ENCODE measurements around the gene B3GNT7. TPM values are rescaled to one million over a fixed set of nuclear protein-coding genes. Genes with fewer than 3 reads are reported as not detected.
"Not testable (repeated sequence)": the region's sequence is repeated elsewhere in the genome, so short reads cannot be mapped to it uniquely, and the experiment has no call there.

Gene B3GNT7
- total RNA-seq, 1 donor from 2014 or later, result 12.1 TPM

DNA sequence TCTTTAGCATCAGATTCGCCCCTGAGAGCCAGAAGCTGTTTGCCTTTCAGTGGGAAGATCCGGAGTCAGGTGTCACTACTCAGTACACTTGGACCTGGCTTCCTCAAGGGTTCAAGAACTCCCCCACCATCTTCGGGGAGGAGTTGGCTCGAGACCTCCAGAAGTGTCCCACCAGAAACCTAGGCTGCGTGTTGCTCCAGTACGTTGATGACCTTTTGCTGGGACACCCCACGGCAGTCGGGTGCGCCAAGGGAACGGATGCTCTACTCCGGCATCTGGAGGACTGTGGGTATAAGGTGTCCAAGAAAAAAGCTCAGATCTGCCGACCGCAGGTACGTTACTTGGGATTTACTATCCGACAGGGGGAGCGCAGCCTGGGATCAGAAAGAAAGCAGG, 8.7 kb downstream of the B3GNT7 start:
- not testable (repeated sequence) for DNase-seq

DNA sequence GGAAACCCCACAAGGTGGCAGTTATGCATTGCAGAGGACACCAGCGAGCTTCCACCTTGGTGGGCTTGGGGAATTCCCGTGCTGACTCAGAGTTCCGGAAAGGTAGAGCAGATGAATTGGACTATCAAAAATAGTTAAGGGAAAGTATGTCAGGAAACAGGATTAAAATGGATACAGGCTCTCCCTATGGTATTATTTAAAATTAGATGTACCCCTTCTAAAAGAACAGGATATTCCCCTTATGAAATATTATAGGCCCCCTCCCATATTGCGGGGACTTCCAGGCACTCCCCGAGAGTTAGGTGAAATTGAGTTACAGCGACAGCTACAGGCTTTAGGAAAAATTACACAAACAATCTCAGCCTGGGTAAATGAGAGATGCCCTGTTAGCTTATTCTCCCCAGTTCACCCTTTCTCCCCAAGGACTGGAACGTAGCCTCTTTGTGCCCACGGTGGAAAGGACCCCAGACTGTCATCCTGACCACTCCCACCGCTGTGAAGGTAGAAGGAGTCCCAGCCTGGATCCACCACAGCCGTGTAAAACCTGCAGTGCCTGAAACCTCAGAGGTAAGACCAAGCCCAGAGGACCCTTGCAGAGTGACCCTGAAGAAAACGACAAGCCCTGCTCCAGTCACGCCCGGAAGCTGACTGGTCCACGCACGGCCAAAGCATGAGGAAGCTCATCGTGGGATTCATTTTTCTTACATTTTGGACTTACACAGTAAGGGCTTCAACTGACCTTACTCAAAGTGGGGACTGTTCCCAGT, 10.3 kb downstream of the B3GNT7 start:
- peak; percentile 51 for DNase-seq

DNA sequence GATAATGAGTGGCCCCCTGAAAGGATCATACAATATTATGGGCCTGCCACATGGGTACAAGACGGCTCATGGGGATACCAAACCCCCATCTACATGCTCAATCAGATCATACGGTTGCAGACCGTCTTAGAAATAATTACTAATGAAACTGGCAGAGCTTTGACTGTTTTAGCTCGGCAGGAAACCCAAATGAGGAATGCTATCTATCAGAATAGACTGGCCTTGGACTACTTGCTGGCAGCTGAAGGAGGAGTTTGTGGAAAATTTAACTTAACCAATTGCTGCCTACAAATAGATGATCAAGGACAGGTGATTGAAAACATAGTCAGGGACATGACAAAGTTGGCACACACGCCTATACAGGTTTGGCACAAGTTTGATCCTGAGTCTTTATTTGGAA, 12.2 kb downstream of the B3GNT7 start:
- not testable (repeated sequence) for DNase-seq

DNA sequence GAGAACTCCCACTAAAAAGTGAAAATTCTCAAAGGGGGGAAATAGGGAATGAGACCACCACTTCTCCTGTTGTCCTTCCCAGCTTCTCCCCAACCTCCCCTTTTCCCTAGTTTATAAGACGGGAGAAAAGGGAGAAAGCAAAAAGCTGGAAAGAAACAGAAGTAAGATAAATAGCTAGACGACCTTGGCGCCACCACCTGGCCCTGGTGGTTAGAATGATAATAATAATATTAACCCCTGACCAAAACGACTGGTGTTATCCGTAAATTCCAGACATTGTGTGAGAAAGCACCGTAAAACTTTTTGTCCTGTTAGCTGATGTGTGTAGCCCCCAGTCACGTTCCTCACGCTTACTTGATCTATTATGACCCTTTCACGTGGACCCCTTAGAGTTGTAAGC, 12.8 kb downstream of the B3GNT7 start:
- not testable (repeated sequence) for DNase-seq

DNA sequence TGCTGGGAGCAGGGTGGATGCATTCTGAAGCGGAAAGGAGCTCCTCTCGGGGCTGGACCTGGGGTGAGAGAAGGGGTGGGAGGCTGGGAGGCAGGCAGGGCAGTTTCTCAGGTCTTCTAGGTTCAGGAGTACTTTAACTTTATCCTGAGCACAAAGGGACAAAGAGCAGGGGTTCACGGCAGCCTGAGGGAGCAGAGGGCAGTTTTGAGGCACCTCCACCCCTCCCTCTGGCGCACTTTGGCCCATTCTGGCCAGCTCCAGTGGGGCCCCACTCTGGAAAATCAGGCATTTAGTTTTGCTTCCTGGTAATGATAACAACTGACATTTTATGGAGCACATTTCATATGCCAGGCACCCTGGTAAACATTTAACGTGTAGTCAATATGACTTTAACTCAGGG, 14.3 kb downstream of the B3GNT7 start:
- no peak for DNase-seq

DNA sequence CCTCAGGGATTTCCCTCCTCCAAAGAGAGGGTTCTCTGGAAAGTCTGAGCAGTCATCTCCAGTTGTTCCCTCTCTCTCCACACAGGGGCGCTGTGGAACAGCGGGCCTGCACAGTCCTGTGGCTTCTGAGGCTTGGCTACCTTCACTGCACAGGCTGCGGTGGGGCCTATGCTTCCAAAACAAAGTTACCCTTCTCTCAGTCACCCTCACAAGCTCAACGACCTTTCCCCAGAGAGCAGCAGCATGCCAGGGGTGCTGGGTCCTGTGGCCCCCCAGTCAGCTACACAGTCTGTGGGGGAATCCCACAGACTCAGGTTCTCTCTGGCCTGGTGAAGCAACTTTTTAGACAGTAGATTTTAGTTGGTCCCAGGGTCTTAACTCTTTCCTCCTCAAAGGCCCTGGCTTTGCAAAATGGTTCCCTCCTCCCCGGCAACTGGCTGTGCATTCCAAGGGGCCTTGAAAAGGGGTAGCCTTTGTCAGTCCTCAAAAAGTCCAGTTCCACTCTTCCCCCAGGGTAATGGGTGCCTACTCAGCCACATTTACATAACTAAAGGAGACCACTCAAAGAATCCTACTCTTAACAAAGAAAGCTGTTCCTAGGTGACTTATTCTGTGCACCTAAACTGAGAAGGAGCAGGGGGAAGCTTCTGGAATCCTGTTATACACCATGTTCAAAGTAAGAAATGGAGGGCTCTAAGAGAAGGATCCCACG, 14.9 kb downstream of the B3GNT7 start:
- no peak for DNase-seq

DNA sequence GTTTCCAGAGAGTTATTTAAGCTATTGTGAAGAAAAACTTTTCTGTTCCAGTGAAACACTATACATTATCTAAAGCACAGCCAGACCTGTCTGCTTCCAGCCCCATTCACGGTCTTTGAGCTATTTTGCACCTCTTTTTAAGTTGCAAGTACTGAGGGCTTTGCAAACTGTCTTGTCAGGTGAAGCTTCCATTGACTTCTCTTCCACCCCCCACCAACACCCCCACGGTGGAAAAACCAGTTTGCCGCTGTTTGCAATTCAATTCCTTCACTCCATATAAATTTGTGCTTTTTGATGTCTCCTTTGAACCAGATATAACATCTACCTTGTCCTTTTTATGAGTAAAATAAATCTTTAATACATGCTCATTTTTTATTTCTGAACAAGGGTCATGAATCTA, 15.7 kb downstream of the B3GNT7 start:
- DNase-seq, result no peak

DNA sequence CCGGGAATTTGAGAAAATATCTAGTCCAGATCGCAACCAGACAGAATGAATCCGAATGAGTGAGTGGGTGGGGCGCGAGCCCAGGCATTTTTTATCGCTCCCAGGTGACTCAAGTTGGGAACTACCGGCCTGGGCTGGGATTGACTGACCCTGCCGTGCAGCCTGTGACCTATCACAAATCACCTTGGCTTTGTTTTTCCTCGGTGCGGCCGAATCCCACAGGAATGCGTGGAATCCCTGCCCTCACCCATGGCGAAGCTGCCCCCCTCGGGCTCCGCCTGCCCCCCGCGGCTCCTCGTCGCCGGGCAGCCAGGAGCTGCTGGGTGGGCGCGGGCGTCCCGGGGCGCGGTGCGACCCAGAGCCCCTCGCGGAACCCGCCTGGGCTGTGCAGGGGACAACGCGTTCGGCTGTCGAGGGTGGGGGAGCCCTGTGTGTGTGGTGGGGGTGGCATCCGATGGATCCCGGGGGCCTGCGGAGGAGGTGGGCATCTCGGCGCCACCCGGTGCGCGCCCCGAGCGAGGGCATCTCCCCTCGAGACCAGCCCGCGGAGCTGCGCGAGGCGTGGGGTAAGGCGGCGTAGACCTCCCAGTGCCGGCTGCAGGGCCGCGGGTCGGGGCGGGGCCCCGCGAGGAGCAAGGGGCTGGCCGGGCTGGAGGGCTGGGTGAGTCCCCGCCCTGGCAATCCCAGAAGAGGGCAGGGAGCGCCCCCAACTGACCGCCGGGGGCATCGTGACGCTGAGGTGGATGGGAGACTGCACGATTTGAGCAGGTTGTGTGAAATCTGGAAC, 16.5 kb downstream of the B3GNT7 start:
- peak; percentile 87 for DNase-seq

DNA sequence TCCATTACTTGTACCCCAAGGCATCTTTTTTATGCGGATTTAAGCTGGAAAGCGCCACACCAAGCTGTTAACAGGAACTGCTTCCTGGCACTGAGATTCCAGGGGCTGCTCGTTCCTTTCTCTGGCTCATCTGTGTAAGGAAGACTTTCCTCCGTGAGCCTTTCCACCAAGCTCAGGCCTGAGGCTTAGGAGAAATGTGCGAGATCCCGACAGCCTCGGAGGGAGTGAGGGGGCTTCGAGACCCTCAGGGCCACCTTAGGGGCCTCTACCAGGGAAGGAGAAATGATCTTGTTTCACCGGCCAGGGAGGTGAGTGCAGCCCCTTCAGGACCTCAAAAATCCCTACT, 17.1 kb downstream of the B3GNT7 start:
- no peak for DNase-seq

DNA sequence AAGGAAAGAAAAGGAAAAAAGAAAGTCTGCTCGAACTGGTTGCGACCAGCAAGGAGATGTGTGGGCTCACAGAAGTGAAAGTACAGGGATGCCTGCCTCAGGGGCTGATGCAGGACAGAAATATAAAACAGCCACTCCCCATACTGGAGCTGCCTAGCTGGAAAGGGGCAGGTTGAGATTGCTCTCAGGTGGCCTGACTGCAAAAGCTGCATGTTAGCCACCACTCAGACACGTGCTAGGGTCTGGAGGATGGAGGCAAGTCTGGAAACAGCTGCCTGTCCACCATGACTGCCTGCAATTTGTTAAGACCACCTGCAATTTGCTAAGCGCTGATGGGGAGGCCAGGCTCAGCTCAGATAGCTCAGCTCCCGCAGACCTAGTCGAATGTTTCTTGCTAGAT, 17.9 kb downstream of the B3GNT7 start:
- DNase-seq, result no peak

DNA sequence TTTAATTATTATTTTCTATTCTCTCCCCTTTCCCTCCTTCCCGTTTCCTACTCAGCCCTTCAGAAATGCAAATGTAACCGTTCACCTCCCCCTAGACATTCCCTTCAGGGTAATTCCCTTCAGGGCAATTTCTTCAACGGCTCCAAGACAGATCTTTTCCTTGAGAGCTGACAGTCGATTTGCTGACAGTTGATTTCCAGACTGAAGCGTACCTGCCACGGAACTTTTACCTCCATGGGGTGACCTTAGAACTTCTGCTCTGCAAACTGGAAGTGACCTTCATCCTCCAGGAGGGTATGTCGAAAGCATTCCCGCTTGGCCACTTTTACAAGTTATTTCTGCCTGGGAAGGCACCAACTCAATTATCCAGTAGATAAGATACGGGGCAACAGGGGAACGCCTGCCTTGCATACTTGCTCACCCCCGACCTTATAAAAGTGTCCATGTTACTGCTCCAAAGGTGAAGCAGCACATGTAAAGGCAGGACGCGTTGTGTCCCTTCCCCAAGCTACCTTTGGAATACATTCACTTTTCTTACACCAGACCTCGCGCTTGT, 18.5 kb downstream of the B3GNT7 start:
- no peak for DNase-seq

DNA sequence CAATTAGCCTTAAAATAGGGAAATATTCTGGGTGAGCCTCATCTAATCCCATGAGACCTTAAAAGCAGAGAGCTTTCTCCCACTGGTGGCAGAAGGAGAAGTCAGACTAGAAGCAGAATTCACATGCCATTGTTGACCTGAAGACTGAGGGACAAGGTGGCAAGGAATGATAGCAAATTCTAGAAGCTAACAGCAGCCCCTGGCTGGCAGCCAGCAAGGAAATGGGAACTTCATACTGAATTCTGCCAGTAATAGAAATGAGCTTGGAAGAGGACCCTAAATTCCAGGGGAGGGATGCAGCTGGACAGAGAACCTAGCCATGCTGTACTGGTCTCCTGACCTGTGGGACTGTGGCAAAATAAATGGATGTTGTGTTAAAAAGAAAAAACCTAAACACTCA, 19.5 kb downstream of the B3GNT7 start:
- peak; percentile 51 for DNase-seq

DNA sequence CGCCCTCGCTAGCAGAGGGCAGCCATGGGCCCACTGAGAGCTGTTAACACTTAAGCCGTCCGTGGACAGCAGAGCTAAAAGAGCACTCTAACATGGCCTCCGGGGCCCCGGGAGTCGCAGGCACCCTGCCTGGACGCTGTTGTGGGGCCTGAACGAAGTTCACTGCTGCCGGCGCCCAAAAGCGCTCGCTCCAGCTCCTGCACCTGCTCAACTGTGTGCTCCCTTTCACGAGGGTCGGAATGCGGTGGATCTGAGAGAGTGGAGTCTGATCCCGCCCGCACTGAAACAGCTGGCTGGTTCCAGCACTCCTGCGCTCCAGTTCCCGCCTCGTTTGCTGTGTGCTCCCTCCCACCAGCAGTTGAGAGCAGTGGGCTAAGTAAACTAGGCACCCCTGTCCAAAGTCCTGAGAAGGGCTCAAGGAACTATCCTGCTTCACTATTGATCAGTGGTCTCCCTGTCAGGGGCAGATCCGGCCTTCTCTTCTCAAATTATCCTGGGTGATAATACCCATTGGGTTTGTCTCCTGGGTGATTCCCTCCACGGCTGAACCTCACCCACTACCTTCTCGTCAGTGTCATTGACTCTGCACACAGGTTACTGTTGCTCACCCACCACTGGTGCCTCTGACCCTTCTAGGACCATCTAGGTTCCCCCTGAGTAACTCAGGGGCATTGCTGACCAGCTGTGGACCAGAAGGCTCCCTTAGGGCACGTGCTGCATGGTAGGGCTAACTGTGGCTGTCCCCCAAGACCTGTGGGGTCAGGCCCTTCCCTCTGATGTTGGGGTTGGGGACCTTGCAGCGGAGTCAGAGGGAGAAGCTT, 23.5 kb downstream of the B3GNT7 start:
- DNase-seq, result no peak

DNA sequence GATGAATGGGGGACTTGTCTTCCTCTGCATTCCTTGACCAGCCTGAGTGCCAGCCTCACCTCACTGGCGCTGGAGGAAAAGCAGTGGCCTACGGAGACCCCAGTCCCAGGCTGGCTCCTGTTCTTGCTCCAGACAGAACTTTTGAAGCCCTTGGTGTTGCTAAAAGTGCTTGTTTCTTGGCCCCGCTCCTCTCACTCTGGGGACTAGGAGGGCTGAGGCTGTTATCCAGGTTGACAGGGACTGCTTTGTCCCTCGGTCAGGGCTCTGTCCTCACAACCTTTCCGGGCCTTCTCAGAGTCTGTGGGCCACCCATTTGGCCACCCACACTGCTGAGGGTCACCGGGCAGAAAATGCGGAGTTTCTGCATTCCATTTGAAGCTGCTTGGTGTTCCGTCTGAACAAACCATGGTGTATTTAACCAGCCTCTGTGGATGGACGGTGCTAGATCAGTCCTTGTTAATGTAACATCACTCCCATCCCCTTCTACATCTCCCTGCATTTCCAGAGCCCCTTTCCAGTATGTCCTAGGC, 25.6 kb downstream of the B3GNT7 start:
- no peak for DNase-seq

DNA sequence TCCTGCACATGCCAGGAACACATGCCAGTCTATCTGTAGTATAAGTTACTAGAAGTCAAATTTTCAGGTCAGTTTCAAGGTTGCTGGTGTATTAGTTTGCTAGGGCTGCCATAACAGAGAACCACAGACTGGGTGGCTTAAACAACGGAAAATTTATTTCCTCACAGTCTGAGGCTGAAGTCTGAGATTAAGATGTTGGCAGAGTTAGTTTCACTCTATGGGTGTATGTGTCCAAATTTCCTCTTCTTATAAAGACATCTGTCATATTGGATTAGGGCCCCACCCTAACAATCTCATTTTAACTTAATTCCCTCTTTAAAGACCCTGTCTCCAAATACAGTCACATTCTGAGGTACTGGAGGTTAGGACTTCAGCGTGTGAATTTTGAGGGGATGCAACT, 26.5 kb downstream of the B3GNT7 start:
- DNase-seq, result no peak

DNA sequence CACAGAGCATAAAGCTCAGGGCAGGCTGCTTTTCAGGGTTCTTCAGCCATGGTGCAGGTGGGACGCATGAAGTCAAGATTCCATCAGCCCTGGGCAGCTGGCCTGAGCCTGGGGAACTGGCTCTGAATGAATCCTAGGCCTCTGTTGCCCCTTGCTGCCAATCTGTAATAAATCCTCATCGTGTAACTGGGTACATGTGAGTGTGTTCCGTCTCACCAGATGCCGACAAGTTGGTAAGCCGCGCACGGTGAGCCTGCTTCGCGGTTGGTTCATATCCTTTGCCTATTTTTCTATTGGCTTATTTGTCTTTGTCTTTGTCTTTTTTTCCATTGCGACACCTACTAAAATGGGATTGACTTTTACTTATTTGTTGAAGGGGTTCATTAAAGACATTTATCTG, 27.7 kb downstream of the B3GNT7 start:
- no peak for DNase-seq

DNA sequence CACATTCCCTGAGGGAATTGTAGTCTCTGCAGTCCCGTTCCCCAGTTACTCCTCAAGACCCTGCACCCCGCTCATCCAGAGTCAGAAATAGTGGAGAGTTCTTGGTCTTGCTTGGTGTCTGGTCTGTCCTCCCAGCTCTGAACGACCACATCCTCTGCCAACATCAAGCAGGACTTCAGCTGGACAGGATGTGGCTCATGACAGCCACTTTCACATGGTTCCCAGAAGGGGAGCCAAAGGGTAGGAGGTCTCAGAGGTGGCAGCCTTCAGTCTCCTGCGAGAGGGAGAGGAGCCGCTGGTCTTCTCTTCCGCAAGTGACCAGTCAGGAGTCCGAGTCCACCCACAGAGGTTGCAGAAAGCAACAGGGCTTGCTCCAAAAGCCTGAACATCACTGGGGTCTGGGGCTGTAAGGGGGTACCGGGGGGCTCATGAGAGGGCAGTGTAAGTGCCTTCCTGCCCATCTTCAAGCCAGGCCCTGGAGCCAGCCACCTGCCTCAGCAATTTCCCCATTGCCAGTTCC, 29.8 kb downstream of the B3GNT7 start:
- no peak for DNase-seq

DNA sequence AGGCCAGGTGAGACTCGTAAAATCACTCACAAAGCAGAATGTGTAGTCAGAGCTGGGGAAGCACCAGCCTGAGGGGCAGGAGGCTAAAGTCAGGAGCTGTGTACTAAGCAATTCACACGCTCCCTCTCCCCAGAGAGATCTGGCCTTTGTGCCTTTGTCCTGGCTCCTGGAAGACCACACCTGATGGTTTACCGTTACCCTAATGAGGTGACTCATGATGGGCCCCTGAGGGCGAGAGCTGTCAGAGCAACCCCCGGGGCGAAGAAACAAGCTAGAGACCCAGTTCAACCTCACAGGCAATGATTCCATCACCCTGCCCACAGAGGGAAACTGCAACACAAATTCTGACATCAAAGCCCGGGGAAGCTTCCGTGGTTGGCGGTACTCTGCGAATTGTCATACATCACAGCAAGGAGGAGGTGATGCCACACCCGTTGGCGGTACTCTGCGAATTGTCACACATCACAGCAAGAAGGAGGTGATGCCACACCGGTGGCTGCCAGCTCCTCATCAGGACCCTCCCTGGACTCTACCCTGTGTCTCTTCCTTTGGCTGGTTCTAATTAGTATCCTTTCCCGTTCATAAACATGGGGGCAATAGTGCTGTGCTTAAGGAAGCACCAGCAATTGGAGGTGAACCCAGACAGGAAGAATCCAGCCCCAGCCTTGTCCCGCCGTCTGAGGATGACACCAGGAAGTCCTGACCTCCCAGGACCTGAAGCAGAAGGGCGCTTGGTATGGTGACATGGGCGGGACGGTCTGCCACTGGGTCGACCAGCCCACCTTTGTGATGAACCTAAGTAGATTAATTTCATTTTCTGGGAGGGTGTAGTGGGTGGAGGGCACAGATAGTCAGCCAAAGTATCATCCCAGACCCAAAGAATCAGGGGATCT, 30.5 kb downstream of the B3GNT7 start:
- no peak for DNase-seq

DNA sequence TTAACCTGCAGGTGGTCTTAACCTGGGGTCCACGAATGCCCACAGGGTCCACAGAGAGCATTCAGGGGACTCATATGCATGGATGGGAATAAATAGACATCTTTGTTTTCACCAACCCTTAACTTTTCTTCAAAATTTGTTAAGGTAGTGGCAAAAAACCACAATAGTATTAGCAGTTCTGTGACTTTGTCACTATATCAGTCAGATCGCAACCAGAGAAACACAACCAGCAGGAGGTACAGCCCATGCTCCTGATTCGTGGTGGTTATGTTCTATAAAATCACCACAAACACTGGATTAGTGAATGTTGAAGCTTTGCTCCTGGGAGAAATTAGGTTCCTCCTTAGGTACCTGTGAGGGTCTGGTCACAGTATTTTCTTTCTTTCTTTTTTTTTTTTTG, 31.6 kb downstream of the B3GNT7 start:
- DNase-seq, result no peak

DNA sequence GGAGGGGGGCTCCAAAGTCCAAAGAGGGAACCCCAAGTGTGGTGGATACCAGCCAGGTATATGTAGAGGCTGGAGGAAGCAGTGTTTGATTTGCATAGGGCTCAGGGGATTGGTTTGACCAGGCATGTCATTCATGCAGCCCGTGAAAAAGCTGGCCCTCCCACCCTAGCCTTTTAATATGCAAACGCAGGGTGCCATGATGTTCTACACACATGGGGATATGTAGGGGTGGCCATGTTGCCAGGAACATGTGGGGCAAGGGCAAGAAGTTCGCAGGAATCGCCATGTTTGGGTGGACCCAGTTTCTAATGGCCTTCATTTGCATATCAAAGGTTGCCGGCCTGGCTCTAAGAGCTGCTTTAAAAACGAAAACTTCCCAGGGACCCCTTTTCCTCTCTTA, 33.6 kb downstream of the B3GNT7 start:
- no peak for DNase-seq

DNA sequence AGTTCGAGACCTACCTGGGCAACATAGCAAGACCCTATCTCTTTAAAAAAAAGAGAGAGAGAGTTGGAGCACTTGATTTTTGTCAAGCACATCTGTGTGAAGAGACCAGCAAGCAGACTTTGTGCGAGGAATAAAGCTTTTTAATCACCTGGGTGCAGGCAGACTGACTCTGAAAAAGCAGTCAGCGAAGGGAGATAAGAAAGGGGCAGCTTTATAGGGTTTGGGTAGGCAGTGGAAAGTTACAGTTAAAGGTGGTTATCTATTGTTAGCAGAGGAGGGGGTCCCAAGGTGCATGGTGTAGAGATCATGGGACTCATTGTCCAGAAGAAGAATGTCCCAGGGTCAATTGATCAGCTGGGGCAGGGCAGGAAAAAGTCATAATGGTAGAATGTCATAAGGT, 34.4 kb downstream of the B3GNT7 start:
- DNase-seq, result no peak
